Lung microvascular endothelial cell (primary cell): ENCODE data around the gene IFNA5. TPM values are rescaled to one million over a fixed set of nuclear protein-coding genes. Genes with fewer than 3 reads are reported as not detected.

Source experiments
- DNase-seq, 2 donors: peaks; one replicate each; pipeline versions ENCODE4 v3.0.0 to v3.0.0-alpha.2; 2010; ENCODE audit warnings: low read depth in 2 of 2
- total RNA-seq: library from RNA; depleted of rRNA; stranded (reverse); fragments of >200 nt; gene quantifications from 2 replicates; pipeline ENCODE4 v1.2.1, GENCODE V29; 2014

The IFNA5 gene
- total RNA-seq, 1 donor from 2014 or later = not detected

- DNase-seq = peak in 1 of 2 donors; percentile 12
These were observed 10.7 kb downstream of the IFNA5 start for GRCh38 chr9:21294364-21294774.

DNA sequence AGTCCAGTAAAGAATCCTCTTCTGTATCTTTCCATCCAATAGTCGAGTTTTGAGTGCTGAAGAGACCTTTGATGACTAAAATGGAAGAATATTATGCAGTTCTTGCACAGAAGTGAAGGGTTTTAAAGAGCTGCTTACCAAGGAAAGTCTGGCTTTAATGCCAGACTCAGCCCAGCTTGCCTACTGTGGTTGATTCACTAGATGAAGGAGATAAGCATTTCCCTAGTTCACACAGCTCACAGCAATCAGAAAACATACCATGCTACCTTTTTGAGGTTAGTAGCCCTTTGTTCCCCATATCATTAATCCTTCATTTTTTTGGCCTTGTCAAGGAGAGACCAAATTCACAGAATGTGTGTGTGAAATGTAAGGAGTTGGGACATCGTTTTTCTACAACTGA, 15.3 kb downstream of the IFNA5 start:
- DNase-seq = no peak

DNA sequence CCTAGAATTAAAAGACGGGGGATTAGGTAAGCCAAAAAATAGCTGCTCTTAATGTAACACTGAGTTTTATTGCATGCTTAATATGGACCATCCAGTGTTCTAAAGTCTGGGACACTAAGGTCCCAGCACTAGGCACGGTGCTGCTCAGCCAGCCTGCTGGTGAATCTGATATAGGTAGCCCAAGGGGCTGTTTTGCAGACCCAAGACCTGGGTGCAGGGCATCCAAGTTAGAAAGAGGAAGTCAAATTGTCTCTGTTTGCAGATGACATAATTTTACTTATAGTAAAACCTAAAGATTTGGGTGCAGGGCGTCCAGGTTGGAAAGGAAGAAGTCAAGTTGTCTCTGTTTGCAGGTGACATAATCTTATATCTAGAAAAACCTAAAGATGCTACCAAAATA, 17.8 kb downstream of the IFNA5 start:
- no peak for DNase-seq

DNA sequence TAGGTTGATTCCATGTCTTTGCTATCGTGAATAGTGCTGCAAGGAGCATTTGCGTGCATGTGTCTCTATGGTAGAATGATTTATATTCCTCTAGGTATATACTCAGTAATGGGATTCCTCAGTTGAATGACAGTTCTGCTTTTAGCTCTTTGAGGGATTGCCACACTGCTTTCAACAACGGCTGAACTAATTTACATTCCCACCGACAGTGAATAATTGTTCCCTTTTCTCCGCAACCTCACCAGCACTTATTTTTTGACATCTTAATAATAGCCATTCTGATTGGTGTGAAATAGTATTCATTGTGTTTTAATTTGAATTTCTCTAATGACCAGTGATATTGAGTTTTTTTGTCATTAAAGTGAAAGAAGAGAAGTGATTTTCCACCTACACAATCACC, 18.5 kb downstream of the IFNA5 start:
- no peak for DNase-seq

DNA sequence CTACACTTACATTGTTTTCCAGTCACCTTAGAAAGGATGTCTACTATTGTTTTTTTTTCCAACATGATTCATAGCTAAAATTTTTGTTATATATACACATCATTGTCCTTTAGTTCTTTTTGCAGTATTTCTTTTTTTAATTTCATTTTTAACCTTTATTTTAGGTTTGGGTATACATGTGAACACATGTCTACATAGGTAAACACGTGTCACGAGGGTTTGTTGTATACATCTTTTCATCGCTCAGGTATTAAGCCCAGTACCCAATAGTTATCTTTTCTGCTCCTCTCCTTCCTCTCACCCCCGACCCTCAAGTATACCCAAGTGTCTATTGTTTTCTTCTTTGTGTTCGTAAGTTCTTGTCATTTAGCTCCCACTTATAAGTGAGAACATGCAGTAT, 19.0 kb downstream of the IFNA5 start:
- DNase-seq = no peak

DNA sequence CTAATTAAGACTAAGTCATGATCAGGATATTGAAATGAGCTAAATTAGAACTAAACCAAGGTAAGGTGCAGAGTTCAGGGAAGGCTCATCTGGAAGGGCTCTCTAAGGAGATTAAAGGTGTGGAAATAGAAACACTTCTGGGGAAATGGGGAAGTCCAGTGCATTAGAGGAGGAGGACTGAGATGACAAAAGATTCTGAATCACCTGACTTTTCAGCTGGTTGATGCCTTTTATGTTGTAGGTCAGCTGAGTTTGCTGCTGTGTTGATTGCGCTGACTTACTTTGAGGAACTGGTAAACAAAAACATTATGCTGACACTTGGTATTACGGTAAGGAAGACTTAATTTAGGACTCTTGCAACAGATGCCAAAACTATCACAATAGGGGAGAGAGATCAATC, 23.8 kb downstream of the IFNA5 start:
- no peak for DNase-seq

DNA sequence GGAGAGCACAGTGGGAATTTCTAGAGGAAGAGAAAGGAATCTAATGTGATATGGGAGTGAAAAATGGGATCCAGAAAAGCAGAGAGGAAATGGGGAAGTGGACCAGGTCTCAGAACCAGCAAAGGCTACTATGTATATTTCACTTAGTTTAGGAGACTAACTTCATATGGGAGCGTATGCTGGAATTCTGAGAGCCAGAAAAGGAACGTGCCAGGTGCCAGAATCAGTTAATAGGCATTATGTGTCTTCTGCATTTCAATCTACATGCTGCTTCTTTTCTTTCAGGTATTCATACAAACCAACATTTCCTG, 36.8 kb downstream of the IFNA5 start:
- no peak for DNase-seq

GRCh38 chr9:21267485-21268346, 37.4 kb downstream of the IFNA5 start:
- DNase-seq = no peak

- DNase-seq = no peak
These were observed 38.2 kb downstream of the IFNA5 start for GRCh38 chr9:21266733-21267484.

DNA sequence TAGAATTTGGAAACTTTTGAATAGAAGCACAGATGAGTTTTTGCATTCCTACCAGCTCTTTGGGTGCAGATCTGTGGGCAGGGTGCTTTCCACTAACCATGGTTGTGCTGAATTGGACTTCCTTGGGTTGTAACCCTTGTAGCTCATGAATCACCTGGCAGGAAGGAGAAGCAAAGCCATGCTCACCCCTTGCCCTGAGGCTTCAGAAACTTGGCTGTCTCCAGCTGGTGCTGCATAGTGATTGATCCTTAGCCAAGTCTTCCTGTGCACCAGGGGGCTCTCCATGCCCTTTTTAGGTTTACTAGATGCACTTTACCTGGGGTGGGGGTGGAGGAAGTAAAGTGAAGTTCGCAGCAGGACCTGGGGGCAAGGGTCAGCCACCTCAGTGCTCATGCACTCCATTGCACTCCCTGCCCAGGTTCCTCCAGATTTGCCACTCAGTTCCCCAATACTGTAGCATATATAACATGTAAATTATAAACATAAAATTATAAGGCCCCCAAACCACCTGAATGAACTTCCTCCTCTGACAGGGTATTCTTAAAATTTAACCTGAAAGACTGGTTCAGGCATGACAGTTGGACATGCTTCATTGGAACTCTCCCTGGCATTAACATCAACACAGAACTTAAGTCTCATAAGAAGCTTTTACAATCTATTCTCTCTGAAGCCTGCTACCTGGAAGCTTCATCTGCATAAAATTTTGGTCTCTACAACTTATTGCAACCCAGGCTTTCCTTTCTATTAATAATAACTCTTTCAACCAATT, 39.5 kb downstream of the IFNA5 start:
- no peak for DNase-seq

DNA sequence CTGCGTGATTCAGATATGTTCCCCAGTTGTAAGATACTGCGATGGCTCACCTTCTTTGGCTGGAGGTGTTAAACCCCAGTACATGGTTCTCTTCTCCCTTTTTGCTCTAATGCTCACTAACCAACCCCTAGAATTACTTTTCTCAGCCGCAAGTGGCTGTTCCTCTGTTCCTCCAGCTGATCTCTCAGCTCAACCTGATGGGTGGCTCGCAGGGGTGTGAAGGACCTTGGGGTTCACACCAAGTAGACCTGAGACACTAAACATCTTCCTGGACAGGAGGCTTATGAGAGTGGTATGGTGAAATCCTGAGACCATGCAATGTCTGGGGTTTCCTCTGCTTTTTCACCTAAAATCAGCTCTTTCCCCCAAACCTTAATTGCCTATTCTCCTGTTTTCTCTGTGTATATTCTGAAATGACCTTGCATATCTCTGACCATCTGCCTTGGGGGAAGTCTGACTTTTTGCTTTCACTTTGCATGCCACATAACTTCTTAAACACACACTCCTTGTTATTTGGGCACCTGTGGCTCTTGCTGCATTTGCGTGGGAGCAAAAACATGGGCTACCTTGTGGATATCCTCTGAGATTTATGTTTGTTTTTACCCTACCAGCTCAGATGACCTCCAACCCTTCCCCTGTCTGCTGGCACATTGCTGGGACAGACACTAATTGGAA, 49.4 kb downstream of the IFNA5 start:
- DNase-seq = no peak

Other genes with a start within 250 kb of the IFNA5 start
- gene IFNB1, start 227.4 kb downstream of the IFNA5 start, total RNA-seq = not detected in 2 replicates
- not detected in 2 replicates for gene IFNW1, start 163.5 kb downstream of the IFNA5 start, total RNA-seq
- gene IFNA21, start 138.7 kb downstream of the IFNA5 start, total RNA-seq = not detected in 2 replicates
- not detected in 2 replicates for gene IFNA4, start 117.7 kb downstream of the IFNA5 start, total RNA-seq
- not detected in 2 replicates for gene IFNA7, start 103.1 kb downstream of the IFNA5 start, total RNA-seq
- gene IFNA10, start 98.2 kb downstream of the IFNA5 start, total RNA-seq = not detected in 2 replicates
- gene IFNA16, start 88.0 kb downstream of the IFNA5 start, total RNA-seq = not detected in 2 replicates
- gene IFNA17, start 77.1 kb downstream of the IFNA5 start, total RNA-seq = not detected in 2 replicates
- gene IFNA14, start 65.3 kb downstream of the IFNA5 start, total RNA-seq = not detected in 2 replicates
- 23.5 and 33.7 TPM in 2 replicates for gene KLHL9, start 30.1 kb upstream of the IFNA5 start, total RNA-seq
- not detected in 2 replicates for gene IFNA6, start 45.6 kb upstream of the IFNA5 start, total RNA-seq
- gene IFNA13, start 62.7 kb upstream of the IFNA5 start, total RNA-seq = not detected in 2 replicates
- not detected in 2 replicates for gene IFNA2, start 80.1 kb upstream of the IFNA5 start, total RNA-seq
- gene IFNA8, start 103.8 kb upstream of the IFNA5 start, total RNA-seq = not detected in 2 replicates
- not detected in 2 replicates for gene IFNA1, start 135.1 kb upstream of the IFNA5 start, total RNA-seq
- gene IFNE, start 177.0 kb upstream of the IFNA5 start, total RNA-seq = 0.22 TPM in 1 of 2 replicates, not detected in the other